GM23338 (cell line): ENCODE data around the gene HEYL.

Source experiments
- CREB1 ChIP-seq: fragments of 250-450 bp; sonication (Bioruptor Pico); IDR thresholded peaks from 2 replicates; pipeline ENCODE4 v1.5.0; 2020; ENCODE audit warnings: low read depth, mild to moderate bottlenecking, moderate library complexity
- EZH2 ChIP-seq: fragments of 200-600 bp; sonication (generic); IDR thresholded peaks from one replicate; pipeline ENCODE4 v1.8.0; 2017; ENCODE audit warnings: antibody characterized with exemption, mild to moderate bottlenecking, low read depth; ENCODE audit not compliant: unreplicated experiment
- EZH2phosphoT487 ChIP-seq: fragments of 200-600 bp; sonication (generic); IDR thresholded peaks from one replicate; pipeline ENCODE4 v1.8.1; 2018; ENCODE audit warnings: antibody characterized with exemption; ENCODE audit not compliant: unreplicated experiment
- JUNB ChIP-seq: IDR thresholded peaks from one replicate; pipeline ENCODE4 v1.6.1; 2016; ENCODE audit warnings: antibody characterized with exemption; ENCODE audit not compliant: unreplicated experiment
- POLR2AphosphoS5 ChIP-seq: IDR thresholded peaks from 2 replicates; pipeline ENCODE4 v1.6.1; 2016; ENCODE audit warnings: antibody characterized with exemption, low read depth
- ZNF114 ChIP-seq: fragments of 250-450 bp; sonication (Bioruptor Pico); IDR thresholded peaks from 2 replicates; pipeline ENCODE4 v1.5.0; 2020; ENCODE audit warnings: mild to moderate bottlenecking, moderate library complexity
- TF ChIP-seq, protein P1 (sequence below), 2 experiments: fragments of 200-600 bp in 1 of 2; sonication (generic) in 1 of 2; conservative IDR thresholded peaks; 2 replicates each; pipeline versions ENCODE4 v1.5.1 to v1.6.1; 2016 to 2017; ENCODE audit warnings: antibody characterized with exemption in 2 of 2, low read depth in 2 of 2, mild to moderate bottlenecking in 2 of 2, moderate library complexity in 1 of 2
- TF ChIP-seq, protein P2 (sequence below): IDR thresholded peaks from one replicate; pipeline ENCODE4 v1.6.1; 2018; ENCODE audit warnings: antibody characterized with exemption; ENCODE audit not compliant: unreplicated experiment

DNA sequence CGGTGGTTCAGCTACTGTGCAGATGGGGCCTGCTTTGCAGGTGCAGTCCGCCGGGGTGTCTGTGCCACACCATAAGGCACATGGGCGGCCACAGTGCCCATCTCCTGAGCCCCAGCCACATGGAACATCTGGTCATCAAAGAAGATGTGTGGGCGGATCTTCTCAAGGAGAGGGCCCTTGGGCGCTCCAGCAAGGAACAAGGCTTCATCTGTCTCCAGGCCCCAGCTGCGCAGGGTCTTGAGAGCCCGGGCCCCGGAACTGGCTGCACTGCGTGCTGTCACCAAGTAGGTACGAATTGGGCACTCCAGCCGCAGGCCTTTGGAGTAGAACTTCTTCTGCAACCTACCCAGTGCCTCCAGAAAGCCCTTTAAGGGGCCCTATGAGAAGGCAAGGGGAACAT, 19.7 kb upstream of the HEYL start:
- no peak for TF ChIP-seq EZH2
- TF ChIP-seq, protein P1, sequence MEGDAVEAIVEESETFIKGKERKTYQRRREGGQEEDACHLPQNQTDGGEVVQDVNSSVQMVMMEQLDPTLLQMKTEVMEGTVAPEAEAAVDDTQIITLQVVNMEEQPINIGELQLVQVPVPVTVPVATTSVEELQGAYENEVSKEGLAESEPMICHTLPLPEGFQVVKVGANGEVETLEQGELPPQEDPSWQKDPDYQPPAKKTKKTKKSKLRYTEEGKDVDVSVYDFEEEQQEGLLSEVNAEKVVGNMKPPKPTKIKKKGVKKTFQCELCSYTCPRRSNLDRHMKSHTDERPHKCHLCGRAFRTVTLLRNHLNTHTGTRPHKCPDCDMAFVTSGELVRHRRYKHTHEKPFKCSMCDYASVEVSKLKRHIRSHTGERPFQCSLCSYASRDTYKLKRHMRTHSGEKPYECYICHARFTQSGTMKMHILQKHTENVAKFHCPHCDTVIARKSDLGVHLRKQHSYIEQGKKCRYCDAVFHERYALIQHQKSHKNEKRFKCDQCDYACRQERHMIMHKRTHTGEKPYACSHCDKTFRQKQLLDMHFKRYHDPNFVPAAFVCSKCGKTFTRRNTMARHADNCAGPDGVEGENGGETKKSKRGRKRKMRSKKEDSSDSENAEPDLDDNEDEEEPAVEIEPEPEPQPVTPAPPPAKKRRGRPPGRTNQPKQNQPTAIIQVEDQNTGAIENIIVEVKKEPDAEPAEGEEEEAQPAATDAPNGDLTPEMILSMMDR (conservative IDR thresholded peaks at IDR 0.05; ENCODE audit: low read depth in 2 of 2) = no peak
- TF ChIP-seq EZH2phosphoT487 = no peak
- no peak for TF ChIP-seq CREB1
- TF ChIP-seq POLR2AphosphoS5 = no peak
- no peak for TF ChIP-seq JUNB
- TF ChIP-seq, protein P2, sequence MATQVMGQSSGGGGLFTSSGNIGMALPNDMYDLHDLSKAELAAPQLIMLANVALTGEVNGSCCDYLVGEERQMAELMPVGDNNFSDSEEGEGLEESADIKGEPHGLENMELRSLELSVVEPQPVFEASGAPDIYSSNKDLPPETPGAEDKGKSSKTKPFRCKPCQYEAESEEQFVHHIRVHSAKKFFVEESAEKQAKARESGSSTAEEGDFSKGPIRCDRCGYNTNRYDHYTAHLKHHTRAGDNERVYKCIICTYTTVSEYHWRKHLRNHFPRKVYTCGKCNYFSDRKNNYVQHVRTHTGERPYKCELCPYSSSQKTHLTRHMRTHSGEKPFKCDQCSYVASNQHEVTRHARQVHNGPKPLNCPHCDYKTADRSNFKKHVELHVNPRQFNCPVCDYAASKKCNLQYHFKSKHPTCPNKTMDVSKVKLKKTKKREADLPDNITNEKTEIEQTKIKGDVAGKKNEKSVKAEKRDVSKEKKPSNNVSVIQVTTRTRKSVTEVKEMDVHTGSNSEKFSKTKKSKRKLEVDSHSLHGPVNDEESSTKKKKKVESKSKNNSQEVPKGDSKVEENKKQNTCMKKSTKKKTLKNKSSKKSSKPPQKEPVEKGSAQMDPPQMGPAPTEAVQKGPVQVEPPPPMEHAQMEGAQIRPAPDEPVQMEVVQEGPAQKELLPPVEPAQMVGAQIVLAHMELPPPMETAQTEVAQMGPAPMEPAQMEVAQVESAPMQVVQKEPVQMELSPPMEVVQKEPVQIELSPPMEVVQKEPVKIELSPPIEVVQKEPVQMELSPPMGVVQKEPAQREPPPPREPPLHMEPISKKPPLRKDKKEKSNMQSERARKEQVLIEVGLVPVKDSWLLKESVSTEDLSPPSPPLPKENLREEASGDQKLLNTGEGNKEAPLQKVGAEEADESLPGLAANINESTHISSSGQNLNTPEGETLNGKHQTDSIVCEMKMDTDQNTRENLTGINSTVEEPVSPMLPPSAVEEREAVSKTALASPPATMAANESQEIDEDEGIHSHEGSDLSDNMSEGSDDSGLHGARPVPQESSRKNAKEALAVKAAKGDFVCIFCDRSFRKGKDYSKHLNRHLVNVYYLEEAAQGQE = no peak
- TF ChIP-seq ZNF114 (CRISPR knock-in tag) = no peak
